ENCODE results near the gene LIG1.

Gene LIG1

GRCh38 chr19:48069435-48069834 is 100.7 kb downstream of the LIG1 start:
- DNase-seq = no peak

Measured in NCI-H146 (cell line).